HCT116 (cell line): Measurements from ENCODE around the gene COL15A1. TPM values are rescaled to one million over a fixed set of nuclear protein-coding genes. Genes with fewer than 3 reads are reported as not detected.

ENCODE experiments used
- ATAC-seq: fragments of 200-7000 bp; cut with Tn5 transposase; 2 replicates; pipeline ENCODE4 v1.9.1; 2020; ENCODE audit warnings: mild to moderate bottlenecking, moderate library complexity
- BruUV-seq: library from RNA; stranded (reverse); fragments of 400-500 nt; replicated peaks from 2 replicates; lab custom pipeline; 2021; lab: Mats Ljungman, UMichigan
- CTCF ChIA-PET: fragments of 300-600 bp; sonication (Branson Sonifier 250); formaldehyde crosslinking; loops from one replicate; lab custom pipeline; 2021; ENCODE audit warnings: antibody characterized with exemption; lab: Charles Lee
- POLR2A ChIA-PET: fragments of 300-600, 350-600 bp; sonication (Branson Sonifier 250); formaldehyde crosslinking; loops from one replicate; lab custom pipeline; 2021; ENCODE audit warnings: antibody characterized with exemption; lab: Charles Lee
- RAD21 ChIA-PET, 2 experiments: fragments of 300-600 bp; sonication (Branson Sonifier 250); formaldehyde crosslinking; loops; one replicate each; lab custom pipeline; 2023; ENCODE audit warnings: low total read pairs in 2 of 2; ENCODE audit not compliant: uncharacterized antibody in 2 of 2, unreplicated experiment in 2 of 2, low non-redundant PET in 1 of 2; lab: Charles Lee
- DNase-seq: peaks from one replicate; pipeline ENCODE4 v3.0.0-alpha.2; 2010; ENCODE audit warnings: low read depth, low spot score
- H2AFZ ChIP-seq: fragments of 200-600 bp; shearing (Covaris generic), sonication (generic); 2 replicates; pipeline ENCODE4 v1.6.1; 2017; ENCODE audit warnings: low read depth, mixed run types, mixed read lengths, antibody characterized with exemption, low read length; ENCODE audit not compliant: poor library complexity, severe bottlenecking
- H3K27ac ChIP-seq: 2 replicates; pipeline ENCODE4 v1.5.1; 2012; ENCODE audit warnings: low read depth, low read length
- H3K27me3 ChIP-seq: fragments of 200-600 bp; sonication (generic); 2 replicates; pipeline ENCODE4 v1.6.1; 2016; ENCODE audit warnings: mixed run types, low read length, mixed read lengths; ENCODE audit not compliant: insufficient read depth
- H3K36me3 ChIP-seq, 2 experiments: fragments of 200-500 bp in 1 of 2; fragments of 200-600 bp in 1 of 2; sonication (Bioruptor generic) in 1 of 2; sonication (generic) in 1 of 2; 2 replicates each; pipeline versions ENCODE4 v1.5.1 to v1.6.1; 2014 to 2016; ENCODE audit warnings: low read length in 2 of 2, inconsistent platforms in 1 of 2, mixed read lengths in 1 of 2, mixed run types in 1 of 2; ENCODE audit not compliant: insufficient read depth in 2 of 2, control insufficient read depth in 1 of 2
- H3K4me1 ChIP-seq, 2 experiments: fragments of 200-600 bp in 1 of 2; sonication (generic) in 1 of 2; 2 replicates each; pipeline versions ENCODE4 v1.5.1 to v1.6.1; 2012 to 2017; ENCODE audit warnings: low read length in 2 of 2, inconsistent platforms in 1 of 2, mild to moderate bottlenecking in 1 of 2, mixed read lengths in 1 of 2, mixed run types in 1 of 2, moderate library complexity in 1 of 2; ENCODE audit not compliant: insufficient read depth in 2 of 2, control insufficient read depth in 1 of 2
- H3K4me2 ChIP-seq: fragments of 200-600 bp; sonication (generic); 2 replicates; pipeline ENCODE4 v1.6.1; 2017; ENCODE audit warnings: mixed run types, low read length, mixed read lengths
- H3K4me3 ChIP-seq, 2 experiments: fragments of 200-600 bp in 1 of 2; sonication (generic) in 1 of 2; replicated peaks in 1 of 2; 2 replicates each; pipeline ENCODE4 v1.5.1; 2011 to 2016; ENCODE audit warnings: low read length in 2 of 2, control low read depth in 1 of 2, low read depth in 1 of 2, mild to moderate bottlenecking in 1 of 2, mixed read lengths in 1 of 2, mixed run types in 1 of 2
- H3K79me2 ChIP-seq: fragments of 200-600 bp; sonication (generic); 2 replicates; pipeline ENCODE4 v1.6.1; 2017; ENCODE audit warnings: mild to moderate bottlenecking, mixed run types, low read length, moderate library complexity, mixed read lengths; ENCODE audit not compliant: insufficient read depth
- H3K9ac ChIP-seq: fragments of 200-600 bp; sonication (generic); 2 replicates; pipeline ENCODE4 v1.6.1; 2016; ENCODE audit warnings: low read length, mixed read lengths
- H3K9me2 ChIP-seq: fragments of 200-600 bp; sonication (generic), shearing (Covaris generic); 2 replicates; pipeline ENCODE4 v1.6.1; 2017; ENCODE audit warnings: mixed run types, mild to moderate bottlenecking, moderate library complexity; ENCODE audit not compliant: insufficient read depth
- H3K9me3 ChIP-seq, 2 experiments: fragments of 200-500 bp in 1 of 2; fragments of 200-600 bp in 1 of 2; sonication (Bioruptor generic) in 1 of 2; sonication (generic) in 1 of 2; 2 replicates each; pipeline ENCODE4 v1.6.1; 2014 to 2017; ENCODE audit warnings: low read length in 2 of 2, mixed read lengths in 2 of 2, inconsistent platforms in 1 of 2, low read depth in 1 of 2, mild to moderate bottlenecking in 1 of 2, mixed run types in 1 of 2, moderate library complexity in 1 of 2; ENCODE audit not compliant: control insufficient read depth in 1 of 2, insufficient read depth in 1 of 2
- H4K20me1 ChIP-seq: fragments of 200-600 bp; sonication (generic), shearing (Covaris generic); 2 replicates; pipeline ENCODE4 v1.6.1; 2017; ENCODE audit warnings: mixed run types, mild to moderate bottlenecking, moderate library complexity; ENCODE audit not compliant: insufficient read depth
- CEBPB ChIP-seq: IDR thresholded peaks from 2 replicates; pipeline ENCODE4 v1.6.1; 2012; ENCODE audit warnings: low read depth
- CTCF ChIP-seq, 3 experiments: fragments of 200-600 bp in 1 of 3; sonication (generic) in 1 of 3; IDR thresholded peaks in 2 of 3; conservative IDR thresholded peaks in 1 of 3; 2 replicates each; pipeline ENCODE4 v1.5.1; 2012 to 2017; ENCODE audit warnings: low read depth in 2 of 3, low read length in 2 of 3, antibody characterized with exemption in 1 of 3, borderline replicate concordance in 1 of 3, control low read depth in 1 of 3, mild to moderate bottlenecking in 1 of 3, mixed read lengths in 1 of 3, mixed run types in 1 of 3, moderate library complexity in 1 of 3; ENCODE audit not compliant: insufficient read depth in 1 of 3
- EGR1 ChIP-seq: IDR thresholded peaks from 2 replicates; pipeline ENCODE4 v1.6.1; 2012; ENCODE audit warnings: low read depth
- ELF1 ChIP-seq: IDR thresholded peaks from 2 replicates; pipeline ENCODE4 v1.6.1; 2012; ENCODE audit warnings: low read depth, borderline replicate concordance
- EZH2 ChIP-seq: fragments of 200-600 bp; sonication (generic); IDR thresholded peaks from 2 replicates; pipeline ENCODE4 v1.6.1; 2017; ENCODE audit warnings: antibody characterized with exemption, mixed run types
- EZH2phosphoT487 ChIP-seq: fragments of 200-600 bp; IDR thresholded peaks from 2 replicates; pipeline ENCODE4 v1.6.1; 2018; ENCODE audit warnings: antibody characterized with exemption, borderline replicate concordance
- FOSL1 ChIP-seq: IDR thresholded peaks from 2 replicates; pipeline ENCODE4 v1.6.1; 2012; ENCODE audit warnings: low read depth
- JUND ChIP-seq: IDR thresholded peaks from 2 replicates; pipeline ENCODE4 v1.6.1; 2012
- POLR2A ChIP-seq: IDR thresholded peaks from 2 replicates; pipeline ENCODE4 v1.7.0; 2011; ENCODE audit warnings: borderline replicate concordance; ENCODE audit not compliant: insufficient read depth, insufficient read length; ENCODE audit errors: extremely low read depth
- POLR2AphosphoS5 ChIP-seq: IDR thresholded peaks from 2 replicates; pipeline ENCODE4 v1.6.1; 2011; ENCODE audit warnings: mild to moderate bottlenecking, low read depth, low read length, moderate library complexity
- RAD21 ChIP-seq: IDR thresholded peaks from 2 replicates; pipeline ENCODE4 v1.6.1; 2012; ENCODE audit warnings: low read depth, mild to moderate bottlenecking
- REST ChIP-seq: IDR thresholded peaks from 2 replicates; pipeline ENCODE4 v1.6.1; 2012; ENCODE audit warnings: low read depth
- SIN3A ChIP-seq: IDR thresholded peaks from 2 replicates; pipeline ENCODE4 v1.6.1; 2012; ENCODE audit warnings: low read depth
- SP1 ChIP-seq: IDR thresholded peaks from 2 replicates; pipeline ENCODE4 v1.6.1; 2012; ENCODE audit warnings: low read depth
- SRF ChIP-seq: IDR thresholded peaks from 2 replicates; pipeline ENCODE4 v1.6.1; 2012; ENCODE audit warnings: low read depth
- TCF7L2 ChIP-seq: IDR thresholded peaks from 2 replicates; pipeline ENCODE4 v1.7.0; 2011; ENCODE audit warnings: borderline replicate concordance, inconsistent platforms; ENCODE audit not compliant: insufficient read depth, insufficient read length; ENCODE audit errors: extremely low read depth
- ZFX ChIP-seq: fragments of 450-650 bp; IDR thresholded peaks from 2 replicates; pipeline ENCODE4 v1.6.1; 2017
- intact Hi-C: fragments of 100-400 bp; cut with micrococcal nuclease; formaldehyde crosslinking; loops from 2 replicates; pipeline ENCODE4 v1.10.0; 2022
- total RNA-seq: library from RNA; stranded (reverse); gene quantifications from one replicate; pipeline ENCODE4 v1.2.1, GENCODE V29; 2021; ENCODE audit not compliant: unreplicated experiment

The COL15A1 gene
- total RNA-seq, 1 experiment from 2014 or later = 0.15 TPM

GRCh38 chr9:99023231-99023630 lies 79.5 kb downstream of the COL15A1 start:
- H3K9ac ChIP-seq = no peak overlapping the region
- DNase-seq = no peak
- H3K9me3 ChIP-seq = no peaks in the 10 kb centered on the region
- RAD21 ChIA-PET = no interaction called here
- no peak overlapping the region for H3K4me3 ChIP-seq
- no peak overlapping the region for H3K4me2 ChIP-seq
- TF ChIP-seq POLR2A (no peak), JUND (no peak), FOSL1 (no peak)
- TF ChIP-seq, all 23 proteins: peak for 0
- Histone ChIP-seq H3K36me3 (no peaks in the 10 kb centered on the region), H3K27me3 (no peaks in the 10 kb centered on the region), H2AFZ (no peak overlapping the region), H3K79me2 (no peaks in the 10 kb centered on the region), H3K9me2 (no peaks in the 10 kb centered on the region), H4K20me1 (no peaks in the 10 kb centered on the region), H3K27ac (no peak overlapping the region), H3K4me1 (peaks cover 0 to 12% of the 10 kb centered on the region in 2 experiments; a peak in 1 of 4 replicates)
- intact Hi-C loops = no loop called here
- POLR2A ChIA-PET = no interaction called here
- no TSS peak for BruUV-seq
- ATAC-seq = no peak
- CTCF ChIA-PET = no interaction called here

GRCh38 chr9:99023831-99024230 lies 80.1 kb downstream of the COL15A1 start:
- POLR2A ChIA-PET = no interaction called here
- RAD21 ChIA-PET = no interaction called here
- intact Hi-C loops = no loop called here
- Histone ChIP-seq H3K27me3 (no peaks in the 10 kb centered on the region), H3K4me3 (no peak overlapping the region), H3K4me2 (no peak overlapping the region), H2AFZ (no peak overlapping the region), H3K36me3 (no peaks in the 10 kb centered on the region), H3K9me3 (no peaks in the 10 kb centered on the region), H3K27ac (no peak overlapping the region), H3K9ac (no peak overlapping the region), H3K4me1 (peaks cover 0 to 12% of the 10 kb centered on the region in 2 experiments; a peak in 1 of 4 replicates), H3K79me2 (no peaks in the 10 kb centered on the region), H4K20me1 (no peaks in the 10 kb centered on the region), H3K9me2 (no peaks in the 10 kb centered on the region)
- CTCF ChIA-PET = no interaction called here
- no TSS peak for BruUV-seq
- ATAC-seq (no peak), DNase-seq (no peak)
- TF ChIP-seq POLR2AphosphoS5 (no peak), EGR1 (no peak), FOSL1 (no peak), REST (no peak), EZH2phosphoT487 (no peak), ELF1 (no peak), RAD21 (no peak), EZH2 (no peak), ZFX (no peak), CTCF (IDR thresholded peaks at IDR 0.05 in 2 of 3, conservative IDR thresholded peaks at IDR 0.05 in 1 of 3; ENCODE audit: borderline replicate concordance in 1 of 3, insufficient read depth in 1 of 3, low read depth in 2 of 3, low read length in 2 of 3) (no peak), CEBPB (no peak), TCF7L2 (no peak), SRF (no peak), SIN3A (no peak), SP1 (no peak), JUND (no peak)
